ENCODE data around the gene EEF1AKMT2.

GRCh38 chr10:124724279-124725027 lies 67.2 kb downstream of the EEF1AKMT2 start:
- no peak for TF ChIP-seq ZFYVE20 (CRISPR knock-in tag; IDR thresholded peaks at IDR 0.05; ENCODE audit: borderline replicate concordance, low read depth)
- 0 out of 2 replicates have a peak, but pooled peaks have one; percentile 26 for TF ChIP-seq CTCF (CRISPR knock-in tag; IDR thresholded peaks at IDR 0.05)
